Sigmoid colon (tissue), 7 donors: ENCODE data around the gene PAGE2B. TPM values are rescaled to one million over a fixed set of nuclear protein-coding genes. Genes with fewer than 3 reads are reported as not detected.

Source experiments
- DNase-seq: peaks from one replicate; pipeline ENCODE4 v3.0.0-alpha.2; 2019
- H3K27ac ChIP-seq, 4 donors: fragments of 200-600 bp; sonication (generic); one replicate each; pipeline ENCODE4 v1.5.1; 2016 to 2019; ENCODE audit warnings: mild to moderate bottlenecking in 1 of 4
- H3K27me3 ChIP-seq, 3 donors: fragments of 200-600 bp; sonication (generic); one replicate each; pipeline ENCODE4 v1.5.1; 2019; ENCODE audit warnings: mild to moderate bottlenecking in 1 of 3
- H3K36me3 ChIP-seq, 4 donors: fragments of 200-600 bp; sonication (generic); one replicate each; pipeline ENCODE4 v1.5.1; 2016 to 2019
- H3K4me1 ChIP-seq, 4 donors: fragments of 200-600 bp; sonication (generic); one replicate each; pipeline ENCODE4 v1.5.1; 2017 to 2019
- H3K4me3 ChIP-seq, 4 donors: fragments of 200-600 bp; sonication (generic); one replicate each; pipeline ENCODE4 v1.5.1; 2017 to 2019; ENCODE audit warnings: mild to moderate bottlenecking in 2 of 4, moderate library complexity in 1 of 4
- H3K9me3 ChIP-seq, 4 donors: fragments of 200-600 bp in 3 of 4; sonication (generic) in 3 of 4; one replicate each; pipeline versions ENCODE4 v1.5.1 to v1.6.1; 2013 to 2019
- EP300 ChIP-seq, 4 donors: sonication (generic); formaldehyde crosslinking; IDR thresholded peaks; one replicate each; pipeline ENCODE4 v1.6.1; 2017; ENCODE audit warnings: antibody characterized with exemption in 4 of 4
- POLR2A ChIP-seq, 2 donors: fragments of 450-650 bp; IDR thresholded peaks; one replicate each; pipeline ENCODE4 v1.6.1; 2016; ENCODE audit warnings: antibody characterized with exemption in 2 of 2, mild to moderate bottlenecking in 2 of 2, moderate library complexity in 2 of 2
- POLR2AphosphoS5 ChIP-seq, 4 donors: sonication (generic); formaldehyde crosslinking; IDR thresholded peaks; one replicate each; pipeline ENCODE4 v1.6.1; 2017; ENCODE audit warnings: antibody characterized with exemption in 4 of 4
- WGBS, 2 donors: extraction: QIAGEN DNeasy Blood & Tissue Kit; methylation state at CpG; one replicate each; pipeline ENCODE4 v1.1.7; 2013; 5-methylcytosine and 5-hydroxymethylcytosine counted together
- intact Hi-C: fragments of 100-400 bp; cut with DNase I; formaldehyde crosslinking; loops from one replicate; pipeline ENCODE4 v1.15.1; 2023
- polyA plus RNA-seq, 3 donors: library from polyadenylated mRNA; stranded (reverse); fragments of 200-250 nt; gene quantifications; one replicate each; pipeline ENCODE4 v1.2.3, GENCODE V29; 2013
- total RNA-seq, 4 donors: library from RNA; depleted of rRNA; stranded (reverse); fragments of >200 nt; gene quantifications; one replicate each; pipeline ENCODE4 v1.1.0, GENCODE V29; 2016
- TF ChIP-seq, protein P1 (sequence below), 4 experiments: fragments of 450-650 bp in 3 of 4; fragments of 200-600 bp in 1 of 4; IDR thresholded peaks; one replicate each; pipeline ENCODE4 v1.5.1; 2016 to 2019; ENCODE audit warnings: antibody characterized with exemption in 4 of 4, mild to moderate bottlenecking in 3 of 4, moderate library complexity in 2 of 4
- donor health status: healthy with polysubstance abuse.
- donor health status: Bipolar disorder and iron deficiency.
- donor health status: healthy.

Gene PAGE2B, protein sequence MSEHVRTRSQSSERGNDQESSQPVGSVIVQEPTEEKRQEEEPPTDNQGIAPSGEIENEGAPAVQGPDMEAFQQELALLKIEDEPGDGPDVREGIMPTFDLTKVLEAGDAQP
- total RNA-seq (not detected), polyA plus RNA-seq (not detected)

DNA sequence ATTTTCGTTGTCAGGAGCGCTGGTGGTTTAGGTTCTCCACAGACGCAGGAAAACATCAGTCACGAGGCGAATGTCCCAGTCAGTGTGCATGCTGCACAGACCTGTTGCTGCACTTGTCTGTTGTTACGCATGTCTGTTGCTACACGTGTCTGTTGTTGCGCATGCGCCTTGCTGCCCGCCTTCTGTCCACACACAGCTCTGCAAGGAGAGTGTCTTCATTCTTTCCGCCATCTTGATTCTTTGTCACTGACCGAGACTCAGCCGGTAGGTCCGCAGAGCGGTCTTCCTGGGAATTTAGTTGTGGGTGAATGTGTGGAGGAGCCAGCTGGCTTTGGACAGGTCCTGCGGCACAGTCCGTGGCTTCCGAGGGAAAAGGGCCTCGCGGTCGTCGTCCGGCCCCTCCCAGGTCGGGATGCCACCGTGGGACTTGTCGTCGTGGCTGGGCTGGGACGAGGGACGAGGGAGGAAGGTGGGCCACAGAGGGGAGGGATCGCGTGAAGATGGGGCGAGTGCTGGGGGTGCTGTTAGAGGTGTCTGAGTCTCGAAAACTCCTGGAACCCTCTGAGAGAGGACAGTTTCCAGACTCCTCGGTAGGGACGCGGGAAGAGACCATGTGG, at the start of gene PAGE2B:
PAGE2B (plus strand) TSS at position 180 of the 617 bp plus-strand sequence. CDS start 1,012 bp downstream, outside the sequence.
- Histone ChIP-seq H3K4me3 (no peak within 1 kb of the TSS), H3K4me1 (no peaks in the 10 kb centered on the region), H3K27ac (no peak within 1 kb of the TSS), H3K36me3 (no peaks in the 10 kb centered on the region), H3K27me3 (no peaks in the 10 kb centered on the region), H3K9me3 (no peaks in the 10 kb centered on the region)
- intact Hi-C loops = no loop called here
- TF ChIP-seq, protein P1, sequence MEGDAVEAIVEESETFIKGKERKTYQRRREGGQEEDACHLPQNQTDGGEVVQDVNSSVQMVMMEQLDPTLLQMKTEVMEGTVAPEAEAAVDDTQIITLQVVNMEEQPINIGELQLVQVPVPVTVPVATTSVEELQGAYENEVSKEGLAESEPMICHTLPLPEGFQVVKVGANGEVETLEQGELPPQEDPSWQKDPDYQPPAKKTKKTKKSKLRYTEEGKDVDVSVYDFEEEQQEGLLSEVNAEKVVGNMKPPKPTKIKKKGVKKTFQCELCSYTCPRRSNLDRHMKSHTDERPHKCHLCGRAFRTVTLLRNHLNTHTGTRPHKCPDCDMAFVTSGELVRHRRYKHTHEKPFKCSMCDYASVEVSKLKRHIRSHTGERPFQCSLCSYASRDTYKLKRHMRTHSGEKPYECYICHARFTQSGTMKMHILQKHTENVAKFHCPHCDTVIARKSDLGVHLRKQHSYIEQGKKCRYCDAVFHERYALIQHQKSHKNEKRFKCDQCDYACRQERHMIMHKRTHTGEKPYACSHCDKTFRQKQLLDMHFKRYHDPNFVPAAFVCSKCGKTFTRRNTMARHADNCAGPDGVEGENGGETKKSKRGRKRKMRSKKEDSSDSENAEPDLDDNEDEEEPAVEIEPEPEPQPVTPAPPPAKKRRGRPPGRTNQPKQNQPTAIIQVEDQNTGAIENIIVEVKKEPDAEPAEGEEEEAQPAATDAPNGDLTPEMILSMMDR (IDR thresholded peaks at IDR 0.05) = no peak
- TF ChIP-seq POLR2A (IDR thresholded peaks at IDR 0.05) = no peak
- TF ChIP-seq POLR2AphosphoS5 (IDR thresholded peaks at IDR 0.05) = no peak
- no peak for TF ChIP-seq EP300 (IDR thresholded peaks at IDR 0.05)
- WGBS, 2 donors = 94 to 95% methylated on average over 36 of the region's 36 CpGs
- DNase-seq = no peak

- Histone ChIP-seq H3K4me1 (no peaks in the 10 kb centered on the region), H3K9me3 (no peaks in the 10 kb centered on the region), H3K36me3 (no peaks in the 10 kb centered on the region), H3K27ac (no peak overlapping the region), H3K4me3 (no peak overlapping the region), H3K27me3 (no peaks in the 10 kb centered on the region)
- TF ChIP-seq EP300 (IDR thresholded peaks at IDR 0.05) (no peak), POLR2AphosphoS5 (IDR thresholded peaks at IDR 0.05) (no peak)
- TF ChIP-seq, protein P1 (IDR thresholded peaks at IDR 0.05) = no peak
- intact Hi-C loops = no loop called here
- no peak for DNase-seq
Observed at GRCh38 chrX:55026143-55026542, 48.7 kb upstream of the PAGE2B start.

GRCh38 chrX:55026840-55027239, 48.0 kb upstream of the PAGE2B start:
- Histone ChIP-seq H3K36me3 (no peaks in the 10 kb centered on the region), H3K27me3 (no peaks in the 10 kb centered on the region), H3K4me3 (no peak overlapping the region), H3K9me3 (no peaks in the 10 kb centered on the region), H3K27ac (no peak overlapping the region), H3K4me1 (no peaks in the 10 kb centered on the region)
- TF ChIP-seq POLR2A (IDR thresholded peaks at IDR 0.05) = no peak
- TF ChIP-seq, protein P1 (IDR thresholded peaks at IDR 0.05) = no peak
- no peak for TF ChIP-seq EP300 (IDR thresholded peaks at IDR 0.05)
- no peak for TF ChIP-seq POLR2AphosphoS5 (IDR thresholded peaks at IDR 0.05)
- DNase-seq = no peak
- WGBS, 2 donors = 82 to 88% methylated on average over 2 of the region's 2 CpGs
- intact Hi-C loops = no loop called here

- H3K4me3 ChIP-seq = no peak overlapping the region
- intact Hi-C loops = no loop called here
- H3K4me1 ChIP-seq = no peaks in the 10 kb centered on the region
- no peaks in the 10 kb centered on the region for H3K9me3 ChIP-seq
- DNase-seq = no peak
- H3K27me3 ChIP-seq = no peaks in the 10 kb centered on the region
- 87 to 91% methylated on average over 4 of the region's 4 CpGs for WGBS, 2 donors
- H3K27ac ChIP-seq = no peak overlapping the region
- TF ChIP-seq, protein P1 (IDR thresholded peaks at IDR 0.05) = no peak
- TF ChIP-seq EP300 (IDR thresholded peaks at IDR 0.05) (no peak), POLR2AphosphoS5 (IDR thresholded peaks at IDR 0.05) (no peak), POLR2A (IDR thresholded peaks at IDR 0.05) (no peak)
- no peaks in the 10 kb centered on the region for H3K36me3 ChIP-seq
Observed at GRCh38 chrX:55028040-55028439, 46.8 kb upstream of the PAGE2B start.

DNA sequence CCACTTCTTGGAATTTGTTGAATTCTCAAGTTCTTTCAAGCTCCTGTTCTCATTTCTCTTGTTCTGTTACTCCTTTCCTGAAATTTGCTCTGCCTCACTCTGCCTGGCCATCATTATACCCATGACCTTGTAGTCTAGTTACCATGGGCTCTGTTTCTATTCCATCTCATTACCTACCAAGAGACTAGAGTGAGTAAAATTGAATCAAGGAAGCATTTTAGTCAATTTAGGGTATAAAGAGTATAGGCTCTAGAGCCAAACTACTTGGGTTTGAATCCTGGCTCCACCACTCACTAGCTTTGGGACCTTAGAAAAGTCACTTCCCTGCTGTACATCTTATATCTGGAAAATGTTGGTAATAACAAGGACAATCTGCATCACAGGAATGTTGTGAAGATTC, 46.2 kb upstream of the PAGE2B start:
- H3K27me3 ChIP-seq = no peaks in the 10 kb centered on the region
- intact Hi-C loops = no loop called here
- no peaks in the 10 kb centered on the region for H3K4me1 ChIP-seq
- no peaks in the 10 kb centered on the region for H3K36me3 ChIP-seq
- no peak overlapping the region for H3K27ac ChIP-seq
- no peaks in the 10 kb centered on the region for H3K9me3 ChIP-seq
- TF ChIP-seq POLR2AphosphoS5 (IDR thresholded peaks at IDR 0.05) = no peak
- TF ChIP-seq EP300 (IDR thresholded peaks at IDR 0.05) = no peak
- no peak for TF ChIP-seq POLR2A (IDR thresholded peaks at IDR 0.05)
- TF ChIP-seq, protein P1 (IDR thresholded peaks at IDR 0.05) = no peak
- H3K4me3 ChIP-seq = no peak overlapping the region
- no peak for DNase-seq
